ENCODE measurements around the gene PTPRR.

- no peak for TF ChIP-seq CTCF (IDR thresholded peaks at IDR 0.05; ENCODE audit: low read depth, low read length)
- no peak for TF ChIP-seq MAX (IDR thresholded peaks at IDR 0.05; ENCODE audit: low read depth, low read length)
Measured at GRCh38 chr12:70795608-70796007, 124.9 kb downstream of the PTPRR start.
